ENCODE results near the gene GRIK4.

DNA sequence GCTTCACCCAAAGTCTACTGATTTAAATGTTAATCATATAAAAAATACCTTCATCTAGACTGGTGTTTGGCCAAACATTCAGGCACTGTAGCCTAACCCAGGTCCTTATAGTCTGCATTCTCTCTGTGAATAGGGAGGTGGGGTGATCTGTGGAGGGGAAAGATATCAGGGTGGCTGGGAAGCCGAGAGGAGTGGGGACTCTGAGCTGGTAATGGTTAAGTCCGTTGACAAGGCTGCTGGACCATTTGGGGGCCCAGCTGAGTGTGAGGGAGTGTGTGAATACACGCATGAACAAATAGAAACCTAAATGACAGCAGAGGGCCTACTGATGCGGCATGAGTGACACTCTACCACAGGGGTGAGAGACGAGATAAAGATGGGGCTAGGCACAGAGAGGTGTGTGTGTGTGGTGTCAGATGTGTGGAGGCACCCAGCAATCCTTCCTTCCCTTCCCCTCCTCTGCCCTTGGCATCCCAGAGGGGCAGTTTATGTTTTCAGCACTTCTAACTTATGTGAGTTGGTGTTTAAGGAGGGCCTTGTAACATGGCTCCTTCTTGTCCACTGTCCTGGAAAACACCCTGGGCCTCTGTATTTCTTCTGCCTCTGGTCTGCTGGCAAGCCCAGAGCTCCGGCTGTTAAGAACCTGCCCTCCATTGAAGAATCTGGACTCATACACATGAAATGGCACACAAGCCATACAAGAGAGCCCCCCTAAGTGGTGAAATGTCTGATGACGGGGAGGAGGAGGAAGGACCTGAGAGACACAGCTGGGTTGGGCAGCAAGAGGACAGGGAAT is 263.2 kb downstream of the GRIK4 start:
- TF ChIP-seq GATA2 (IDR thresholded peaks at IDR 0.05; ENCODE audit: low read depth, low read length) (no peak), GATA3 (IDR thresholded peaks at IDR 0.05; ENCODE audit: low read depth, low read length) (no peak)
